GM12878 (cell line): ENCODE results near the gene CTNNA2. TPM values are rescaled to one million over a fixed set of nuclear protein-coding genes. Genes with fewer than 3 reads are reported as not detected.

ENCODE experiments used
- ATAC-seq: fragments of 200-7000 bp; cut with Tn5 transposase; 3 replicates; pipeline ENCODE4 v1.9.1; 2020; ENCODE audit warnings: mild to moderate bottlenecking, moderate library complexity
- BruUV-seq: library from RNA; stranded (reverse); fragments of 400-500 nt; replicated peaks from 2 replicates; lab custom pipeline; 2021; lab: Mats Ljungman, UMichigan
- CTCF ChIA-PET: fragments of 300-600 bp; sonication (Branson Sonifier 250); formaldehyde crosslinking; extraction: SDS; loops from one replicate; lab custom pipeline; 2021; ENCODE audit warnings: inconsistent platforms; lab: Yijun Ruan, JAX
- POLR2A ChIA-PET: fragments of 350-600 bp; formaldehyde crosslinking; extraction: SDS; loops from one replicate; lab custom pipeline; 2021; ENCODE audit warnings: inconsistent platforms; lab: Charles Lee
- RAD21 ChIA-PET: fragments of 300-600 bp; sonication (Branson Sonifier 250); formaldehyde crosslinking; loops from one replicate; lab custom pipeline; 2023; ENCODE audit warnings: antibody characterized with exemption; ENCODE audit not compliant: unreplicated experiment; lab: Charles Lee
- SMC1A ChIA-PET: fragments of 300-600 bp; sonication (Branson Sonifier 250); formaldehyde crosslinking; loops from one replicate; lab custom pipeline; 2023; ENCODE audit not compliant: unreplicated experiment, uncharacterized antibody; lab: Charles Lee
- DNase-seq: peaks from one replicate; pipeline ENCODE4 v3.0.0-alpha.2; 2011; ENCODE audit warnings: low read depth, low spot score
- FAIRE-seq: peaks from 3 replicates; lab custom pipeline; 2011; peaks lifted over from hg19 to GRCh38; lab: Jason Lieb, UNC
- H2AFZ ChIP-seq: 2 replicates; pipeline ENCODE4 v1.6.0; 2011; ENCODE audit warnings: low read depth, low read length, control low read depth; ENCODE audit not compliant: control insufficient read depth
- H3K27ac ChIP-seq: 2 replicates; pipeline ENCODE4 v1.5.1; 2011; ENCODE audit warnings: control low read depth; ENCODE audit not compliant: control insufficient read depth, insufficient read depth
- H3K27me3 ChIP-seq, 2 experiments: replicated peaks in 1 of 2; 2 replicates each; pipeline versions ENCODE4 v1.6.0 to v1.6.1; 2011; ENCODE audit warnings: low read length in 1 of 2; ENCODE audit not compliant: control insufficient read depth in 2 of 2, insufficient read depth in 2 of 2
- H3K36me3 ChIP-seq, 2 experiments: 2 replicates each; pipeline ENCODE4 v1.5.1; 2011; ENCODE audit warnings: low read length in 1 of 2; ENCODE audit not compliant: control insufficient read depth in 2 of 2, insufficient read depth in 2 of 2
- H3K4me1 ChIP-seq: 2 replicates; pipeline ENCODE4 v1.6.1; 2011; ENCODE audit warnings: mild to moderate bottlenecking, low read length, moderate library complexity, mixed read lengths; ENCODE audit not compliant: control insufficient read depth, insufficient read depth
- H3K4me2 ChIP-seq: 2 replicates; pipeline ENCODE4 v1.6.0; 2011; ENCODE audit warnings: control low read depth; ENCODE audit not compliant: control insufficient read depth, insufficient read depth
- H3K4me3 ChIP-seq: fragments of 200-600 bp; sonication (generic); 2 replicates; pipeline ENCODE4 v1.5.1; 2016
- H3K79me2 ChIP-seq: 2 replicates; pipeline ENCODE4 v1.6.0; 2011; ENCODE audit warnings: low read length; ENCODE audit not compliant: control insufficient read depth, insufficient read depth
- H3K9ac ChIP-seq: 2 replicates; pipeline ENCODE4 v1.8.0; 2011; ENCODE audit warnings: low read length, control low read depth, mixed read lengths; ENCODE audit not compliant: control insufficient read depth, insufficient read depth
- H3K9me3 ChIP-seq: replicated peaks from 3 replicates; pipeline ENCODE4 v1.5.1; 2011; ENCODE audit warnings: mild to moderate bottlenecking, low read length; ENCODE audit not compliant: control insufficient read depth, insufficient read depth
- H4K20me1 ChIP-seq: 2 replicates; pipeline ENCODE4 v1.6.0; 2011; ENCODE audit not compliant: control insufficient read depth, insufficient read depth
- ATF3 ChIP-seq: IDR thresholded peaks from 2 replicates; pipeline ENCODE4 v1.6.1; 2011; ENCODE audit warnings: low read depth, mild to moderate bottlenecking, low read length, moderate library complexity, borderline replicate concordance; ENCODE audit errors: extremely low read depth
- CUX1 ChIP-seq: IDR thresholded peaks from 2 replicates; pipeline ENCODE4 v1.6.1; 2012; ENCODE audit warnings: improper control_type of control experiment, low read depth, low read length; ENCODE audit not compliant: insufficient replicate concordance
- HDAC6 ChIP-seq: fragments of 200-600 bp; sonication (generic); IDR thresholded peaks from one replicate; pipeline ENCODE4 v1.8.0; 2017; ENCODE audit warnings: antibody characterized with exemption; ENCODE audit not compliant: unreplicated experiment
- MEF2A ChIP-seq: IDR thresholded peaks from 2 replicates; pipeline ENCODE4 v1.6.1; 2011; ENCODE audit warnings: low read depth, mild to moderate bottlenecking, low read length, moderate library complexity; ENCODE audit not compliant: insufficient read depth
- NFXL1 ChIP-seq: fragments of 450-650 bp; IDR thresholded peaks from 2 replicates; pipeline ENCODE4 v1.6.1; 2017; ENCODE audit warnings: antibody characterized with exemption, mild to moderate bottlenecking, borderline replicate concordance
- STAT1 ChIP-seq: fragments of 450-650 bp; conservative IDR thresholded peaks from 2 replicates; pipeline ENCODE4 v1.6.1; 2014; ENCODE audit warnings: antibody characterized with exemption, mild to moderate bottlenecking
- STAT3 ChIP-seq: IDR thresholded peaks from 2 replicates; pipeline ENCODE4 v1.6.1; 2011; ENCODE audit warnings: low read depth, low read length, improper control_type of control experiment
- SUPT20H ChIP-seq: IDR thresholded peaks from 2 replicates; pipeline ENCODE4 v1.6.1; 2011; ENCODE audit warnings: low read depth, mild to moderate bottlenecking, low read length, moderate library complexity, borderline replicate concordance; ENCODE audit not compliant: control insufficient read depth
- ZNF207 ChIP-seq: fragments of 450-650 bp; IDR thresholded peaks from 2 replicates; pipeline ENCODE4 v1.6.1; 2014; ENCODE audit warnings: antibody characterized with exemption, mild to moderate bottlenecking, borderline replicate concordance
- ZZZ3 ChIP-seq: IDR thresholded peaks from 2 replicates; pipeline ENCODE4 v1.6.1; 2011; ENCODE audit warnings: low read depth; ENCODE audit not compliant: control insufficient read depth, insufficient read length
- WGBS: methylation state at CpG from one replicate; pipeline ENCODE4 v1.1.6; 2016; ENCODE audit warnings: low lambda C conversion rate; ENCODE audit not compliant: insufficient replicate concordance, insufficient coverage; ENCODE audit errors: missing lambda C conversion rate; 5-methylcytosine and 5-hydroxymethylcytosine counted together
- in situ Hi-C: fragments of 300-500 bp; cut with MboI; formaldehyde crosslinking; loops from 9 replicates; pipeline ENCODE4 v1.14.3; 2018; ENCODE audit warnings: mixed read lengths
- intact Hi-C: fragments of 100-400 bp; cut with micrococcal nuclease; formaldehyde crosslinking; loops from one replicate; pipeline ENCODE4 v1.14.2; 2022; ENCODE audit not compliant: unreplicated experiment
- polyA plus RNA-seq, 11 experiments: library from polyadenylated mRNA; depleted of rRNA in 4 of 11; unstranded in 6 of 11; stranded (reverse) in 5 of 11; fragments of >200 nt; fragmentation: Nextera tagmentation in 4 of 11; fragmentation: Illumina TruSeq in 1 of 11; extraction: Ambion mirVana in 4 of 11; extraction: Trizol in 1 of 11; gene quantifications; 1 replicate in 1 of 11; 2 replicates in 10 of 11; pipeline versions ENCODE4 v1.2.1 to v1.2.3, GENCODE V29; 2011 to 2016; ENCODE audit warnings: inconsistent platforms in 2 of 11, missing spikeins in 2 of 11, low read depth in 1 of 11
- total RNA-seq, 4 experiments: library from RNA; depleted of rRNA in 3 of 4; stranded (reverse); fragments of >200 nt in 3 of 4; fragmentation: Illumina TruSeq in 1 of 4; extraction: Trizol in 1 of 4; gene quantifications; 2 replicates each; pipeline versions ENCODE4 v1.2.1 to v1.2.3, GENCODE V29; 2013 to 2021
- TF ChIP-seq, protein P1 (sequence below): fragments of 450-650 bp; IDR thresholded peaks from 2 replicates; pipeline ENCODE4 v1.6.1; 2017; ENCODE audit warnings: mild to moderate bottlenecking, moderate library complexity

CTNNA2 gene
- total and polyA plus RNA-seq, 10 of the 15 experiments (the other 5 are each of a cell fraction or from before 2014, with no cell fraction given) = 2.4 to 36.2 (median 6.6) TPM

- TF ChIP-seq CUX1 (no peak), MEF2A (no peak), STAT1 (no peak)
- TF ChIP-seq, all 136 proteins: peak for 0
Observed at GRCh38 chr2:80078290-80079036, 565.6 kb downstream of the CTNNA2 start (continued).

DNA sequence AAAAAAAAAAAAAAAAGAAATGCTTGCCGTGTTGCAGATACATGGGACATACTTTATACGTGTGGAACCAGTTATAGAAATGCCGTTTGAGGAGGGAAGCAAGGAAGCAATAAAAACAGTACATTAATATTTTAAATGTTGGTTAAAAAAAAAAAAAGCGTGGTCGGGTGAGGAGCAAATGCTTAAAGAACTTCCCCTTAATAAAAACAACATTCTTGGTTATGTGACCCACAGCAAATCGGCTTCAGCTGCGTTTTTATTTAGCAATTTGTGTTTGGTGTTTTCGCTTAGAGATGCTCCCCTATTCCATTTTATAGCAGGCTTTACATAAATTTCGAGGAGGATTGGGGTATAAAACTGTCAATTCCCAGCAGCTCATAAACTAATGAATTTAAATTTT lies 568.1 kb downstream of the CTNNA2 start:
- no peak overlapping the region for H3K4me2 ChIP-seq
- H3K79me2 ChIP-seq = no peaks in the 10 kb centered on the region
- RAD21 ChIA-PET = no interaction called here
- H3K27ac ChIP-seq = no peak overlapping the region
- ATAC-seq = no peak
- CTCF ChIA-PET = interaction anchor here (0.6 kb wide), 2 partner anchors 197 to 808 kb away, joined by 3 to 4 read pairs; no protein-coding TSS in a partner anchor
- no peak overlapping the region for H3K4me3 ChIP-seq
- DNase-seq = no peak
- POLR2A ChIA-PET = no interaction called here
- TF ChIP-seq STAT3 (no peak), ZZZ3 (no peak), SUPT20H (no peak), NFXL1 (no peak), ZNF207 (no peak), ATF3 (no peak), HDAC6 (no peak)
- TF ChIP-seq, protein P1, sequence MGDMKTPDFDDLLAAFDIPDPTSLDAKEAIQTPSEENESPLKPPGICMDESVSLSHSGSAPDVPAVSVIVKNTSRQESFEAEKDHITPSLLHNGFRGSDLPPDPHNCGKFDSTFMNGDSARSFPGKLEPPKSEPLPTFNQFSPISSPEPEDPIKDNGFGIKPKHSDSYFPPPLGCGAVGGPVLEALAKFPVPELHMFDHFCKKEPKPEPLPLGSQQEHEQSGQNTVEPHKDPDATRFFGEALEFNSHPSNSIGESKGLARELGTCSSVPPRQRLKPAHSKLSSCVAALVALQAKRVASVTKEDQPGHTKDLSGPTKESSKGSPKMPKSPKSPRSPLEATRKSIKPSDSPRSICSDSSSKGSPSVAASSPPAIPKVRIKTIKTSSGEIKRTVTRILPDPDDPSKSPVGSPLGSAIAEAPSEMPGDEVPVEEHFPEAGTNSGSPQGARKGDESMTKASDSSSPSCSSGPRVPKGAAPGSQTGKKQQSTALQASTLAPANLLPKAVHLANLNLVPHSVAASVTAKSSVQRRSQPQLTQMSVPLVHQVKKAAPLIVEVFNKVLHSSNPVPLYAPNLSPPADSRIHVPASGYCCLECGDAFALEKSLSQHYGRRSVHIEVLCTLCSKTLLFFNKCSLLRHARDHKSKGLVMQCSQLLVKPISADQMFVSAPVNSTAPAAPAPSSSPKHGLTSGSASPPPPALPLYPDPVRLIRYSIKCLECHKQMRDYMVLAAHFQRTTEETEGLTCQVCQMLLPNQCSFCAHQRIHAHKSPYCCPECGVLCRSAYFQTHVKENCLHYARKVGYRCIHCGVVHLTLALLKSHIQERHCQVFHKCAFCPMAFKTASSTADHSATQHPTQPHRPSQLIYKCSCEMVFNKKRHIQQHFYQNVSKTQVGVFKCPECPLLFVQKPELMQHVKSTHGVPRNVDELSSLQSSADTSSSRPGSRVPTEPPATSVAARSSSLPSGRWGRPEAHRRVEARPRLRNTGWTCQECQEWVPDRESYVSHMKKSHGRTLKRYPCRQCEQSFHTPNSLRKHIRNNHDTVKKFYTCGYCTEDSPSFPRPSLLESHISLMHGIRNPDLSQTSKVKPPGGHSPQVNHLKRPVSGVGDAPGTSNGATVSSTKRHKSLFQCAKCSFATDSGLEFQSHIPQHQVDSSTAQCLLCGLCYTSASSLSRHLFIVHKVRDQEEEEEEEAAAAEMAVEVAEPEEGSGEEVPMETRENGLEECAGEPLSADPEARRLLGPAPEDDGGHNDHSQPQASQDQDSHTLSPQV = no peak
- H4K20me1 ChIP-seq = no peaks in the 10 kb centered on the region
- intact Hi-C loops (no loop called here), in situ Hi-C loops (no loop called here)
- SMC1A ChIA-PET = interaction anchor here (1.0 to 1.1 kb wide), 2 partner anchors 11 to 14 kb away, joined by 3 to 6 read pairs; no protein-coding TSS in a partner anchor
- no peak for FAIRE-seq
- H3K27me3 ChIP-seq = no peaks in the 10 kb centered on the region
- WGBS = 21% methylated on average over 9 of the region's 9 CpGs
- H3K4me1 ChIP-seq = no peaks in the 10 kb centered on the region
- no peak overlapping the region for H2AFZ ChIP-seq
- H3K9me3 ChIP-seq = no peaks in the 10 kb centered on the region
- BruUV-seq = no TSS peak
- no peaks in the 10 kb centered on the region for H3K36me3 ChIP-seq
- no peak overlapping the region for H3K9ac ChIP-seq
